GM12878 (cell line): ENCODE results near the gene DNAH1. TPM values are rescaled to one million over a fixed set of nuclear protein-coding genes. Genes with fewer than 3 reads are reported as not detected.

Source experiments
- ATAC-seq: fragments of 200-7000 bp; cut with Tn5 transposase; 3 replicates; pipeline ENCODE4 v1.9.1; 2020; ENCODE audit warnings: mild to moderate bottlenecking, moderate library complexity
- BruUV-seq: library from RNA; stranded (reverse); fragments of 400-500 nt; replicated peaks from 2 replicates; lab custom pipeline; 2021; lab: Mats Ljungman, UMichigan
- CTCF ChIA-PET: fragments of 300-600 bp; sonication (Branson Sonifier 250); formaldehyde crosslinking; extraction: SDS; loops from one replicate; lab custom pipeline; 2021; ENCODE audit warnings: inconsistent platforms; lab: Yijun Ruan, JAX
- POLR2A ChIA-PET: fragments of 350-600 bp; formaldehyde crosslinking; extraction: SDS; loops from one replicate; lab custom pipeline; 2021; ENCODE audit warnings: inconsistent platforms; lab: Charles Lee
- RAD21 ChIA-PET: fragments of 300-600 bp; sonication (Branson Sonifier 250); formaldehyde crosslinking; loops from one replicate; lab custom pipeline; 2023; ENCODE audit warnings: antibody characterized with exemption; ENCODE audit not compliant: unreplicated experiment; lab: Charles Lee
- SMC1A ChIA-PET: fragments of 300-600 bp; sonication (Branson Sonifier 250); formaldehyde crosslinking; loops from one replicate; lab custom pipeline; 2023; ENCODE audit not compliant: unreplicated experiment, uncharacterized antibody; lab: Charles Lee
- DNase-seq: peaks from one replicate; pipeline ENCODE4 v3.0.0-alpha.2; 2011; ENCODE audit warnings: low read depth, low spot score
- FAIRE-seq: peaks from 3 replicates; lab custom pipeline; 2011; peaks lifted over from hg19 to GRCh38; lab: Jason Lieb, UNC
- H2AFZ ChIP-seq: 2 replicates; pipeline ENCODE4 v1.6.0; 2011; ENCODE audit warnings: low read depth, low read length, control low read depth; ENCODE audit not compliant: control insufficient read depth
- H3K27ac ChIP-seq: 2 replicates; pipeline ENCODE4 v1.5.1; 2011; ENCODE audit warnings: control low read depth; ENCODE audit not compliant: control insufficient read depth, insufficient read depth
- H3K27me3 ChIP-seq, 2 experiments: replicated peaks in 1 of 2; 2 replicates each; pipeline versions ENCODE4 v1.6.0 to v1.6.1; 2011; ENCODE audit warnings: low read length in 1 of 2; ENCODE audit not compliant: control insufficient read depth in 2 of 2, insufficient read depth in 2 of 2
- H3K36me3 ChIP-seq, 2 experiments: 2 replicates each; pipeline ENCODE4 v1.5.1; 2011; ENCODE audit warnings: low read length in 1 of 2; ENCODE audit not compliant: control insufficient read depth in 2 of 2, insufficient read depth in 2 of 2
- H3K4me1 ChIP-seq: 2 replicates; pipeline ENCODE4 v1.6.1; 2011; ENCODE audit warnings: mild to moderate bottlenecking, low read length, moderate library complexity, mixed read lengths; ENCODE audit not compliant: control insufficient read depth, insufficient read depth
- H3K4me2 ChIP-seq: 2 replicates; pipeline ENCODE4 v1.6.0; 2011; ENCODE audit warnings: control low read depth; ENCODE audit not compliant: control insufficient read depth, insufficient read depth
- H3K4me3 ChIP-seq: fragments of 200-600 bp; sonication (generic); 2 replicates; pipeline ENCODE4 v1.5.1; 2016
- H3K79me2 ChIP-seq: 2 replicates; pipeline ENCODE4 v1.6.0; 2011; ENCODE audit warnings: low read length; ENCODE audit not compliant: control insufficient read depth, insufficient read depth
- H3K9ac ChIP-seq: 2 replicates; pipeline ENCODE4 v1.8.0; 2011; ENCODE audit warnings: low read length, control low read depth, mixed read lengths; ENCODE audit not compliant: control insufficient read depth, insufficient read depth
- H3K9me3 ChIP-seq: replicated peaks from 3 replicates; pipeline ENCODE4 v1.5.1; 2011; ENCODE audit warnings: mild to moderate bottlenecking, low read length; ENCODE audit not compliant: control insufficient read depth, insufficient read depth
- H4K20me1 ChIP-seq: 2 replicates; pipeline ENCODE4 v1.6.0; 2011; ENCODE audit not compliant: control insufficient read depth, insufficient read depth
- BACH1 ChIP-seq: fragments of 450-650 bp; IDR thresholded peaks from 2 replicates; pipeline ENCODE4 v1.6.1; 2017; ENCODE audit warnings: mild to moderate bottlenecking, borderline replicate concordance
- CEBPB ChIP-seq, 2 experiments: fragments of 150-350 bp in 1 of 2; IDR thresholded peaks; 2 replicates each; pipeline ENCODE4 v1.6.1; 2012 to 2014; ENCODE audit warnings: low read depth in 2 of 2, low read length in 2 of 2, borderline replicate concordance in 1 of 2, inconsistent platforms in 1 of 2
- CHD1 ChIP-seq: IDR thresholded peaks from 2 replicates; pipeline ENCODE4 v1.6.1; 2012; ENCODE audit warnings: low read depth, low read length, improper control_type of control experiment
- ESRRA ChIP-seq: IDR thresholded peaks from 2 replicates; pipeline ENCODE4 v1.6.1; 2012; ENCODE audit warnings: mild to moderate bottlenecking, low read length, improper control_type of control experiment
- KDM1A ChIP-seq: fragments of 200-600 bp; sonication (generic); IDR thresholded peaks from 2 replicates; pipeline ENCODE4 v1.6.1; 2016; ENCODE audit warnings: borderline replicate concordance
- PML ChIP-seq: IDR thresholded peaks from 2 replicates; pipeline ENCODE4 v1.6.1; 2012; ENCODE audit warnings: low read length, inconsistent platforms
- WGBS: methylation state at CpG from one replicate; pipeline ENCODE4 v1.1.6; 2016; ENCODE audit warnings: low lambda C conversion rate; ENCODE audit not compliant: insufficient replicate concordance, insufficient coverage; ENCODE audit errors: missing lambda C conversion rate; 5-methylcytosine and 5-hydroxymethylcytosine counted together
- in situ Hi-C: fragments of 300-500 bp; cut with MboI; formaldehyde crosslinking; loops from 9 replicates; pipeline ENCODE4 v1.14.3; 2018; ENCODE audit warnings: mixed read lengths
- intact Hi-C: fragments of 100-400 bp; cut with micrococcal nuclease; formaldehyde crosslinking; loops from one replicate; pipeline ENCODE4 v1.14.2; 2022; ENCODE audit not compliant: unreplicated experiment
- polyA plus RNA-seq, 11 experiments: library from polyadenylated mRNA; depleted of rRNA in 4 of 11; unstranded in 6 of 11; stranded (reverse) in 5 of 11; fragments of >200 nt; fragmentation: Nextera tagmentation in 4 of 11; fragmentation: Illumina TruSeq in 1 of 11; extraction: Ambion mirVana in 4 of 11; extraction: Trizol in 1 of 11; gene quantifications; 1 replicate in 1 of 11; 2 replicates in 10 of 11; pipeline versions ENCODE4 v1.2.1 to v1.2.3, GENCODE V29; 2011 to 2016; ENCODE audit warnings: inconsistent platforms in 2 of 11, missing spikeins in 2 of 11, low read depth in 1 of 11
- total RNA-seq, 4 experiments: library from RNA; depleted of rRNA in 3 of 4; stranded (reverse); fragments of >200 nt in 3 of 4; fragmentation: Illumina TruSeq in 1 of 4; extraction: Trizol in 1 of 4; gene quantifications; 2 replicates each; pipeline versions ENCODE4 v1.2.1 to v1.2.3, GENCODE V29; 2013 to 2021
- TF ChIP-seq, protein P1 (sequence below): fragments of 450-650 bp; IDR thresholded peaks from 2 replicates; pipeline ENCODE4 v1.6.1; 2016; ENCODE audit warnings: mild to moderate bottlenecking, moderate library complexity, borderline replicate concordance
- TF ChIP-seq, protein P2 (sequence below): fragments of 450-650 bp; IDR thresholded peaks from 2 replicates; pipeline ENCODE4 v1.6.1; 2016; ENCODE audit warnings: mild to moderate bottlenecking

DNAH1 gene
- total and polyA plus RNA-seq, 10 of the 15 experiments (the other 5 are each of a cell fraction or from before 2014, with no cell fraction given), result 0.31 to 5.8 (median 2.7) TPM

DNA sequence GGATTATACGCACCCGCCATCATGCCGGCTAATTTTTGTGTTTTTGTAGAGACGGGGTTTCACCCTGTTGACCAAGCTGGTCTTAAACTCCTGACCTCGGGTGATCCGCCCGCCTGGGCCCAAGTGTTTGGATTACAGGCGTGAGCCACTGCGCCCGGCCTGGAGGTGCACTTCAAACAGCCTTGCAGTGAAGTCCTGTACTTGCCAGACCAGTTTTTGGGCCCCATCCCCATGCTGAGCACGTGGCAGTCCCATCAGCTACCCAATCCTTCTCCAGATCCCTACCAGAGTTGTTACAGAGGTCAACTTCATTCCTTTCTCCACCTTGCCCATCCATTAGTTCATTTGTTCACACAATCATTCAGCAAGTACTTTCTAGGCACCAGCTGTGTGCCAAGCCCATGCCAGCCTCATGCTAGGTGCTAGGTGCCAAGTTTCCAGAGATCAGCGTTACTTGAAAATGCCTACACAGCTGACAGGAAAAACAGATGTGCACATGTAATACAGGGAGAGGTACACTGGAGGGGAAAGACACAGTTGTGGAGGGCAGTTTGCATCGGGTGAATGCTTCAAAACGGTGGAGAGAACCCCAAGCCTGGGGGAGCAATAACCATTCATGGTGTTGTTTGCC, 2.2 kb downstream of the DNAH1 start:
- intact Hi-C loops (no loop called here), in situ Hi-C loops (no loop called here)
- RAD21 ChIA-PET, result interaction anchor here (1.0 to 1.8 kb wide), 4 partner anchors 17 to 41 kb away, joined by 3 to 5 read pairs (median 3); no protein-coding TSS in a partner anchor
- TF ChIP-seq ESRRA, result no peak
- no peak overlapping the region for H3K4me3 ChIP-seq
- 93% methylated on average over 14 of the region's 14 CpGs for WGBS
- H3K9ac ChIP-seq, result no peak overlapping the region
- H3K27ac ChIP-seq, result no peak overlapping the region
- ATAC-seq (no peak), DNase-seq (no peak), FAIRE-seq (no peak)
- H3K4me2 ChIP-seq, result no peak overlapping the region
- no peaks in the 10 kb centered on the region for H3K27me3 ChIP-seq
- H3K36me3 ChIP-seq, result no peaks in the 10 kb centered on the region
- no peaks in the 10 kb centered on the region for H3K79me2 ChIP-seq
- BruUV-seq, result no TSS peak
- CTCF ChIA-PET, result interaction anchor here (0.7 to 8.2 kb wide), 5 partner anchors 10 to 261 kb away, joined by 3 to 60 read pairs (median 3); no protein-coding TSS in a partner anchor
- no peaks in the 10 kb centered on the region for H3K9me3 ChIP-seq
- POLR2A ChIA-PET, result interaction anchor here (0.5 to 1.0 kb wide), 2 partner anchors 16 to 18 kb away, joined by 3 read pairs; no protein-coding TSS in a partner anchor
- SMC1A ChIA-PET, result interaction anchor here (0.7 to 1.0 kb wide), 3 partner anchors 21 to 98 kb away, joined by 3 to 5 read pairs (median 4); no protein-coding TSS in a partner anchor
- H4K20me1 ChIP-seq, result no peaks in the 10 kb centered on the region
- H2AFZ ChIP-seq, result no peak overlapping the region
- H3K4me1 ChIP-seq, result peaks cover 27% of the 10 kb centered on the region

DNA sequence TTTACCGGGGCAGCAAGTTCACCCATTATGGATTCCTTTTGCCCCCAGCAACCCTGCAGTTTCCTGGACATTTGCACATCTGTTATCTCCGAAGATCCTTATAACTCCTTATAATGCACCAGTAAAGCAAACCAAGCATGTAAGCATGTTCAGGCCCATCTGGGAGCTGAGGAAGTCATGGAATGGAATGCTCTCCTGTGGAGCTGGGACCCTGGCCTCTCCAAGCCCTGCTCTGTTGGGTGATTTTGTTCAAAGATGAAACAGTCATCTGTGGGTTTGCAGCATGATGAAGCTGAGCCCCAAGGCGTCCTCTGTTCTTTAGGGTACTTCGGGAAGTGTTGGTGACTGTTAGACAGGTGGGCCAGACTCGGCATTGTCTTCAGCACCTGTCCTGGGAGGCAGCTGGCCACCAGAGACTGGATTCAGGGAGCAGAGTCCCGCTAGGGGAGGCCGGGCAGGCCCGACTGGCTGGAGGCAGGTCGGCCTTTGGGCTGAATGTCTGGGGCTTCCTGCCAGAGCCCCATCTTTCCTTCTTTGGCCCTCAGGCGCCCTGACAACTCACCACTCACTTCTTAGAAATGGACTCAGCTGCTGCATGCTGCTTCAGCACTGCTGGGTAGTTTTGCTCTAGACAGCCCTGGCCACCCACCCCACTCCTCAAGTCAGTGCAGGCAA, 3.9 kb downstream of the DNAH1 start:
- SMC1A ChIA-PET, result interaction anchor here (1.2 kb wide), 1 partner anchor 19 kb away, joined by 4 read pairs; no protein-coding TSS in a partner anchor
- Histone ChIP-seq H3K9me3 (no peaks in the 10 kb centered on the region), H3K4me1 (peaks cover 9% of the 10 kb centered on the region), H3K4me3 (no peak overlapping the region), H3K4me2 (no peak overlapping the region), H3K36me3 (no peaks in the 10 kb centered on the region), H4K20me1 (no peaks in the 10 kb centered on the region), H3K27me3 (no peaks in the 10 kb centered on the region), H3K27ac (no peak overlapping the region), H3K9ac (no peak overlapping the region), H3K79me2 (no peaks in the 10 kb centered on the region), H2AFZ (no peak overlapping the region)
- CTCF ChIA-PET, result interaction anchor here (1.1 to 1.6 kb wide), 3 partner anchors 19 to 36 kb away, joined by 3 to 7 read pairs (median 4); no protein-coding TSS in a partner anchor
- in situ Hi-C loops, result no loop called here
- RAD21 ChIA-PET, result interaction anchor here (1.8 kb wide), 1 partner anchor 19 kb away, joined by 5 read pairs; no protein-coding TSS in a partner anchor
- DNase-seq, result no peak
- WGBS, result 68% methylated on average over 9 of the region's 10 CpGs
- intact Hi-C loops, result no loop called here
- no TSS peak for BruUV-seq
- FAIRE-seq, result no peak
- no peak for ATAC-seq
- POLR2A ChIA-PET, result interaction anchor here (0.7 kb wide), 2 partner anchors 20 to 44 kb away, joined by 3 to 5 read pairs; no protein-coding TSS in a partner anchor
- no peak for TF ChIP-seq PML
- no peak for TF ChIP-seq CEBPB (IDR thresholded peaks at IDR 0.05; ENCODE audit: borderline replicate concordance in 1 of 2, low read depth in 2 of 2, low read length in 2 of 2)
- no peak for TF ChIP-seq KDM1A
- no peak for TF ChIP-seq CHD1
- TF ChIP-seq BACH1, result no peak
- TF ChIP-seq, protein P1, sequence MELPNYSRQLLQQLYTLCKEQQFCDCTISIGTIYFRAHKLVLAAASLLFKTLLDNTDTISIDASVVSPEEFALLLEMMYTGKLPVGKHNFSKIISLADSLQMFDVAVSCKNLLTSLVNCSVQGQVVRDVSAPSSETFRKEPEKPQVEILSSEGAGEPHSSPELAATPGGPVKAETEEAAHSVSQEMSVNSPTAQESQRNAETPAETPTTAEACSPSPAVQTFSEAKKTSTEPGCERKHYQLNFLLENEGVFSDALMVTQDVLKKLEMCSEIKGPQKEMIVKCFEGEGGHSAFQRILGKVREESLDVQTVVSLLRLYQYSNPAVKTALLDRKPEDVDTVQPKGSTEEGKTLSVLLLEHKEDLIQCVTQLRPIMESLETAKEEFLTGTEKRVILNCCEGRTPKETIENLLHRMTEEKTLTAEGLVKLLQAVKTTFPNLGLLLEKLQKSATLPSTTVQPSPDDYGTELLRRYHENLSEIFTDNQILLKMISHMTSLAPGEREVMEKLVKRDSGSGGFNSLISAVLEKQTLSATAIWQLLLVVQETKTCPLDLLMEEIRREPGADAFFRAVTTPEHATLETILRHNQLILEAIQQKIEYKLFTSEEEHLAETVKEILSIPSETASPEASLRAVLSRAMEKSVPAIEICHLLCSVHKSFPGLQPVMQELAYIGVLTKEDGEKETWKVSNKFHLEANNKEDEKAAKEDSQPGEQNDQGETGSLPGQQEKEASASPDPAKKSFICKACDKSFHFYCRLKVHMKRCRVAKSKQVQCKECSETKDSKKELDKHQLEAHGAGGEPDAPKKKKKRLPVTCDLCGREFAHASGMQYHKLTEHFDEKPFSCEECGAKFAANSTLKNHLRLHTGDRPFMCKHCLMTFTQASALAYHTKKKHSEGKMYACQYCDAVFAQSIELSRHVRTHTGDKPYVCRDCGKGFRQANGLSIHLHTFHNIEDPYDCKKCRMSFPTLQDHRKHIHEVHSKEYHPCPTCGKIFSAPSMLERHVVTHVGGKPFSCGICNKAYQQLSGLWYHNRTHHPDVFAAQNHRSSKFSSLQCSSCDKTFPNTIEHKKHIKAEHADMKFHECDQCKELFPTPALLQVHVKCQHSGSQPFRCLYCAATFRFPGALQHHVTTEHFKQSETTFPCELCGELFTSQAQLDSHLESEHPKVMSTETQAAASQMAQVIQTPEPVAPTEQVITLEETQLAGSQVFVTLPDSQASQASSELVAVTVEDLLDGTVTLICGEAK, result no peak
- TF ChIP-seq, protein P2, sequence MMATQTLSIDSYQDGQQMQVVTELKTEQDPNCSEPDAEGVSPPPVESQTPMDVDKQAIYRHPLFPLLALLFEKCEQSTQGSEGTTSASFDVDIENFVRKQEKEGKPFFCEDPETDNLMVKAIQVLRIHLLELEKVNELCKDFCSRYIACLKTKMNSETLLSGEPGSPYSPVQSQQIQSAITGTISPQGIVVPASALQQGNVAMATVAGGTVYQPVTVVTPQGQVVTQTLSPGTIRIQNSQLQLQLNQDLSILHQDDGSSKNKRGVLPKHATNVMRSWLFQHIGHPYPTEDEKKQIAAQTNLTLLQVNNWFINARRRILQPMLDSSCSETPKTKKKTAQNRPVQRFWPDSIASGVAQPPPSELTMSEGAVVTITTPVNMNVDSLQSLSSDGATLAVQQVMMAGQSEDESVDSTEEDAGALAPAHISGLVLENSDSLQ, result no peak
